ENCODE results near the gene ZWILCH. TPM values are rescaled to one million over a fixed set of nuclear protein-coding genes. Genes with fewer than 3 reads are reported as not detected.

Gene ZWILCH
- total RNA-seq, 1 donor from 2014 or later, result 89.5 TPM

GRCh38 chr15:66542896-66543295 lies 37.8 kb downstream of the ZWILCH start:
- peaks cover 11% of the 10 kb centered on the region for H3K36me3 ChIP-seq
- no peaks in the 10 kb centered on the region for H3K79me2 ChIP-seq (ENCODE audit: low read depth)
- no peak overlapping the region for H3K27ac ChIP-seq
- H3K27me3 ChIP-seq, result no peaks in the 10 kb centered on the region
- Mint-ChIP-seq H3K4me1 (no peaks in the 10 kb centered on the region), H3K4me3 (no peak overlapping the region), H3K27ac (no peak overlapping the region), H3K9me3 (no peaks in the 10 kb centered on the region), H3K36me3 (peaks cover 16% of the 10 kb centered on the region), H3K27me3 (ENCODE audit: insufficient read depth, low read depth) (no peaks in the 10 kb centered on the region)
- no peak overlapping the region for H3K9ac ChIP-seq
- H2AFZ ChIP-seq (replicated peaks), result no peak overlapping the region
- no peak overlapping the region for H3K4me2 ChIP-seq
- no peaks in the 10 kb centered on the region for H3K4me1 ChIP-seq
- H3K4me3 ChIP-seq, result no peak overlapping the region
- no peak for DNase-seq (ENCODE audit: low spot score)
- H3K9me3 ChIP-seq (ENCODE audit: low read depth), result no peaks in the 10 kb centered on the region
- H4K20me1 ChIP-seq (ENCODE audit: low read depth), result no peaks in the 10 kb centered on the region
- no peak for TF ChIP-seq CTCF (IDR thresholded peaks at IDR 0.05)
- TF ChIP-seq EZH2phosphoT487 (IDR thresholded peaks at IDR 0.05), result no peak
- TF ChIP-seq EZH2 (IDR thresholded peaks at IDR 0.05), result no peak
- no peaks in the 10 kb centered on the region for H3F3A ChIP-seq (ENCODE audit: low read depth)

- Mint-ChIP-seq H3K9me3 (no peaks in the 10 kb centered on the region), H3K4me3 (no peak overlapping the region), H3K27ac (no peak overlapping the region), H3K4me1 (no peaks in the 10 kb centered on the region), H3K36me3 (peaks cover 15% of the 10 kb centered on the region), H3K27me3 (ENCODE audit: insufficient read depth, low read depth) (no peaks in the 10 kb centered on the region)
- Histone ChIP-seq H3K27me3 (no peaks in the 10 kb centered on the region), H2AFZ (replicated peaks) (no peak overlapping the region), H3F3A (ENCODE audit: low read depth) (no peaks in the 10 kb centered on the region), H3K4me1 (no peaks in the 10 kb centered on the region), H3K4me3 (no peak overlapping the region), H3K79me2 (ENCODE audit: low read depth) (no peaks in the 10 kb centered on the region), H3K36me3 (peaks cover 15% of the 10 kb centered on the region), H3K4me2 (no peak overlapping the region), H3K9ac (no peak overlapping the region), H3K9me3 (ENCODE audit: low read depth) (no peaks in the 10 kb centered on the region), H4K20me1 (ENCODE audit: low read depth) (no peaks in the 10 kb centered on the region), H3K27ac (no peak overlapping the region)
- no peak for DNase-seq (ENCODE audit: low spot score)
- TF ChIP-seq EZH2phosphoT487 (IDR thresholded peaks at IDR 0.05), result no peak
- TF ChIP-seq CTCF (IDR thresholded peaks at IDR 0.05), result no peak
- no peak for TF ChIP-seq EZH2 (IDR thresholded peaks at IDR 0.05)
These were observed 40.1 kb downstream of the ZWILCH start for GRCh38 chr15:66545255-66545654.

GRCh38 chr15:66555685-66556084 lies 50.6 kb downstream of the ZWILCH start:
- H3K9me3 ChIP-seq (ENCODE audit: low read depth), result no peaks in the 10 kb centered on the region
- no peaks in the 10 kb centered on the region for H3K79me2 ChIP-seq (ENCODE audit: low read depth)
- Mint-ChIP-seq H3K36me3 (peaks cover 9% of the 10 kb centered on the region), H3K4me1 (no peaks in the 10 kb centered on the region), H3K27me3 (ENCODE audit: insufficient read depth, low read depth) (peaks cover 4% of the 10 kb centered on the region), H3K9me3 (peaks cover 4% of the 10 kb centered on the region), H3K4me3 (no peak overlapping the region), H3K27ac (no peak overlapping the region)
- no peak for DNase-seq (ENCODE audit: low spot score)
- no peaks in the 10 kb centered on the region for H3K27me3 ChIP-seq
- H3K4me1 ChIP-seq, result no peaks in the 10 kb centered on the region
- H3K9ac ChIP-seq, result no peak overlapping the region
- no peak for TF ChIP-seq CTCF (IDR thresholded peaks at IDR 0.05)
- no peak for TF ChIP-seq EZH2 (IDR thresholded peaks at IDR 0.05)
- no peak for TF ChIP-seq EZH2phosphoT487 (IDR thresholded peaks at IDR 0.05)
- H3K27ac ChIP-seq, result no peak overlapping the region
- no peaks in the 10 kb centered on the region for H4K20me1 ChIP-seq (ENCODE audit: low read depth)
- no peak overlapping the region for H3K4me3 ChIP-seq
- H3K36me3 ChIP-seq, result peaks cover 4% of the 10 kb centered on the region
- no peak overlapping the region for H2AFZ ChIP-seq (replicated peaks)
- no peaks in the 10 kb centered on the region for H3F3A ChIP-seq (ENCODE audit: low read depth)
- H3K4me2 ChIP-seq, result no peak overlapping the region
